ENCODE measurements around the gene SRPX.

GRCh38 chrX:38124000-38124399 is 96.7 kb downstream of the SRPX start:
- TF ChIP-seq CTCF (conservative IDR thresholded peaks at IDR 0.05), result no peak
- TF ChIP-seq ZFX (IDR thresholded peaks at IDR 0.05), result no peak
